ENCODE measurements around the gene GPR137B. TPM values are rescaled to one million over a fixed set of nuclear protein-coding genes. Genes with fewer than 3 reads are reported as not detected.

Gene GPR137B
- total and polyA plus RNA-seq, 2 of the 4 experiments (the other 2 are of a cell fraction) = 4.5 to 12.3 TPM

GRCh38 chr1:236207569-236207968 is 65.2 kb downstream of the GPR137B start:
- H3K79me1 ChIP-seq (ENCODE audit: low read depth in 1 of 2, low read length in 2 of 2) = no peaks in the 10 kb centered on the region; a peak in 1 of 4 replicates
- DNase-seq (no peak), ATAC-seq (ENCODE audit: low read depth) (no peak)
- TF ChIP-seq MXI1 (IDR thresholded peaks at IDR 0.05; ENCODE audit: borderline replicate concordance, low read depth, low read length) = no peak
- TF ChIP-seq RAD21 (IDR thresholded peaks at IDR 0.05; ENCODE audit: low read length) = no peak
- TF ChIP-seq CTCF (conservative IDR thresholded peaks at IDR 0.05; ENCODE audit: low read depth, low read length) = no peak
- no peak for TF ChIP-seq MAFK (IDR thresholded peaks at IDR 0.05; ENCODE audit: low read depth, low read length)
- no peak for TF ChIP-seq RFX5 (IDR thresholded peaks at IDR 0.05; ENCODE audit: low read depth, low read length)
- no peak for TF ChIP-seq SMC3 (IDR thresholded peaks at IDR 0.05; ENCODE audit: low read depth, low read length)
- TF ChIP-seq USF2 (IDR thresholded peaks at IDR 0.05; ENCODE audit: low read depth, low read length) = no peak
- TF ChIP-seq NFE2L2 (IDR thresholded peaks at IDR 0.05; ENCODE audit: low read depth, low read length) = no peak
- no peak overlapping the region for H3K14ac ChIP-seq (replicated peaks; ENCODE audit: low read depth, low read length)
- no peak overlapping the region for H3K4me2 ChIP-seq (ENCODE audit: low read depth, low read length)
- no peak overlapping the region for H2AK5ac ChIP-seq (ENCODE audit: low read depth, low read length)
- no peak overlapping the region for H2BK20ac ChIP-seq (ENCODE audit: low read depth, low read length)
- ChIA-PET POLR2A (ENCODE audit: unreplicated experiment) (no interaction called here), CTCF (no interaction called here)
- no peaks in the 10 kb centered on the region for H3K4me1 ChIP-seq (ENCODE audit: control insufficient read depth, insufficient read depth, low read length)
- H3K18ac ChIP-seq (ENCODE audit: low read depth, low read length) = no peak overlapping the region
- H4K8ac ChIP-seq (ENCODE audit: low read depth in 2 of 2, low read length in 2 of 2) = no peak overlapping the region
- H3K27me3 ChIP-seq (ENCODE audit: control insufficient read depth, insufficient read depth, low read length) = no peaks in the 10 kb centered on the region
- no peak overlapping the region for H2BK5ac ChIP-seq (ENCODE audit: low read depth, low read length, poor library complexity, severe bottlenecking)
- H4K20me1 ChIP-seq (ENCODE audit: insufficient read depth, low read length) = no peaks in the 10 kb centered on the region
- no peak overlapping the region for H3K4ac ChIP-seq (ENCODE audit: low read depth, low read length)
- H2AFZ ChIP-seq (replicated peaks; ENCODE audit: low read length, poor library complexity) = no peak overlapping the region
- BruUV-seq (replicated peaks) = no TSS peak
- H2BK120ac ChIP-seq (ENCODE audit: low read depth, low read length) = no peak overlapping the region
- in situ Hi-C loops (cut with MboI; ENCODE audit: low sequenced_read_pairs) (no loop called here), dilution Hi-C loops (cut with HindIII; ENCODE audit: low sequenced_read_pairs, unreplicated experiment) (no loop called here), intact Hi-C loops (cut with micrococcal nuclease) (no loop called here)
- no peak overlapping the region for H3K23ac ChIP-seq (ENCODE audit: low read depth, low read length)
- no peak overlapping the region for H2BK15ac ChIP-seq (ENCODE audit: low read depth, low read length)
- H3K27ac ChIP-seq (ENCODE audit: insufficient read depth, low read length) = no peak overlapping the region
- H3K9me3 ChIP-seq (ENCODE audit: control insufficient read depth, insufficient read depth, low read length) = no peaks in the 10 kb centered on the region
- peaks cover 5% of the 10 kb centered on the region; the same call in 1 of the 2 replicates for H3K9me1 ChIP-seq (ENCODE audit: insufficient read depth, low read length)
- no peak overlapping the region for H3K56ac ChIP-seq (ENCODE audit: extremely low read depth, insufficient read depth, low read length)
- no peak overlapping the region for H4K5ac ChIP-seq (ENCODE audit: low read depth, low read length)
- H3K36me3 ChIP-seq (ENCODE audit: control insufficient read depth, insufficient read depth, low read length) = peaks cover 4% of the 10 kb centered on the region; the same call in 1 of the 2 replicates
- no peak overlapping the region for H2AK9ac ChIP-seq (replicated peaks; ENCODE audit: low read depth, low read length, poor library complexity)
- H4K91ac ChIP-seq (ENCODE audit: insufficient read depth, low read depth, low read length) = no peak overlapping the region
- H3K4me3 ChIP-seq (ENCODE audit: insufficient read depth, low read depth, low read length) = no peak overlapping the region
- H3K9ac ChIP-seq (ENCODE audit: low read depth, low read length) = no peak overlapping the region
- no CpG with 5 or more reads among the region's 4 CpGs for WGBS, 2 experiments (ENCODE audit: extremely low coverage in 2 of 2, insufficient read length in 1 of 2)
